IMR-90 (cell line): ENCODE results near the gene SELENOM. TPM values are rescaled to one million over a fixed set of nuclear protein-coding genes. Genes with fewer than 3 reads are reported as not detected.

Experiments used
- ATAC-seq: fragments of 200-7000 bp; cut with Tn5 transposase; 2 replicates; pipeline ENCODE4 v1.9.1; 2020; ENCODE audit warnings: low read depth, mild to moderate bottlenecking, moderate library complexity
- BruUV-seq: library from RNA; stranded (reverse); fragments of 400-500 nt; replicated peaks from 2 replicates; lab custom pipeline; 2021; lab: Mats Ljungman, UMichigan
- CTCF ChIA-PET: fragments of 300-600 bp; formaldehyde crosslinking; extraction: SDS; loops from one replicate; lab custom pipeline; 2021; ENCODE audit warnings: antibody characterized with exemption; lab: Yijun Ruan, JAX
- POLR2A ChIA-PET: fragments of 300-600 bp; sonication (Branson Sonifier 250); formaldehyde crosslinking; loops from one replicate; lab custom pipeline; 2022; ENCODE audit warnings: antibody characterized with exemption; ENCODE audit not compliant: unreplicated experiment; lab: Charles Lee
- DNase-seq: peaks from one replicate; pipeline ENCODE4 v3.0.0; 2013
- H2AFZ ChIP-seq: replicated peaks from 2 replicates; pipeline ENCODE3; 2013; ENCODE audit warnings: low read length, mild to moderate bottlenecking; ENCODE audit not compliant: poor library complexity
- H2AK5ac ChIP-seq: 2 replicates; pipeline ENCODE4 v1.6.1; 2013; ENCODE audit warnings: low read depth, low read length, inconsistent platforms
- H2AK9ac ChIP-seq: replicated peaks from 2 replicates; pipeline ENCODE3; 2013; ENCODE audit warnings: mild to moderate bottlenecking, low read depth, low read length, moderate library complexity; ENCODE audit not compliant: poor library complexity
- H2BK120ac ChIP-seq: 2 replicates; pipeline ENCODE4 v1.6.1; 2013; ENCODE audit warnings: low read depth, low read length, inconsistent platforms
- H2BK15ac ChIP-seq: 3 replicates; pipeline ENCODE4 v1.6.1; 2013; ENCODE audit warnings: low read depth, low read length, inconsistent platforms
- H2BK20ac ChIP-seq: 2 replicates; pipeline ENCODE4 v1.6.1; 2013; ENCODE audit warnings: low read depth, mild to moderate bottlenecking, inconsistent platforms, low read length, moderate library complexity
- H2BK5ac ChIP-seq: 2 replicates; pipeline ENCODE4 v1.6.1; 2013; ENCODE audit warnings: mild to moderate bottlenecking, low read depth, low read length, inconsistent platforms; ENCODE audit not compliant: poor library complexity, severe bottlenecking
- H3K14ac ChIP-seq: replicated peaks from 2 replicates; pipeline ENCODE4 v1.6.1; 2013; ENCODE audit warnings: low read depth, low read length, inconsistent platforms
- H3K18ac ChIP-seq: 2 replicates; pipeline ENCODE4 v1.6.1; 2013; ENCODE audit warnings: low read depth, low read length, control low read depth
- H3K23ac ChIP-seq: 2 replicates; pipeline ENCODE4 v1.6.1; 2013; ENCODE audit warnings: low read depth, low read length, inconsistent platforms
- H3K27ac ChIP-seq: 2 replicates; pipeline ENCODE4 v1.5.1; 2013; ENCODE audit warnings: mild to moderate bottlenecking, control low read depth, low read length; ENCODE audit not compliant: insufficient read depth
- H3K27me3 ChIP-seq: 2 replicates; pipeline ENCODE4 v1.6.1; 2013; ENCODE audit warnings: low read length; ENCODE audit not compliant: control insufficient read depth, insufficient read depth
- H3K36me3 ChIP-seq: 2 replicates; pipeline ENCODE4 v1.6.1; 2013; ENCODE audit warnings: low read length, mixed read lengths; ENCODE audit not compliant: control insufficient read depth, insufficient read depth
- H3K4ac ChIP-seq: 2 replicates; pipeline ENCODE4 v1.6.1; 2013; ENCODE audit warnings: low read depth, low read length, inconsistent platforms
- H3K4me1 ChIP-seq: 2 replicates; pipeline ENCODE4 v1.6.1; 2013; ENCODE audit warnings: low read length, mixed read lengths; ENCODE audit not compliant: control insufficient read depth, insufficient read depth
- H3K4me2 ChIP-seq: 2 replicates; pipeline ENCODE4 v1.6.1; 2013; ENCODE audit warnings: low read depth, mild to moderate bottlenecking, control low read depth, low read length, moderate library complexity
- H3K4me3 ChIP-seq: 2 replicates; pipeline ENCODE4 v1.5.1; 2013; ENCODE audit warnings: low read depth, mild to moderate bottlenecking, control low read depth, low read length, moderate library complexity; ENCODE audit not compliant: insufficient read depth
- H3K56ac ChIP-seq: 2 replicates; pipeline ENCODE4 v1.6.1; 2013; ENCODE audit warnings: low read length, inconsistent platforms; ENCODE audit not compliant: insufficient read depth; ENCODE audit errors: extremely low read depth
- H3K79me1 ChIP-seq, 2 experiments: 2 replicates each; pipeline ENCODE4 v1.6.1; 2013; ENCODE audit warnings: low read length in 2 of 2, inconsistent platforms in 1 of 2, low read depth in 1 of 2
- H3K9ac ChIP-seq: 2 replicates; pipeline ENCODE4 v1.6.1; 2013; ENCODE audit warnings: low read depth, low read length, control low read depth
- H3K9me1 ChIP-seq: 2 replicates; pipeline ENCODE4 v1.6.1; 2013; ENCODE audit warnings: low read length, inconsistent platforms; ENCODE audit not compliant: insufficient read depth
- H3K9me3 ChIP-seq: 2 replicates; pipeline ENCODE4 v1.6.1; 2013; ENCODE audit warnings: low read length; ENCODE audit not compliant: control insufficient read depth, insufficient read depth
- H4K20me1 ChIP-seq: 2 replicates; pipeline ENCODE4 v1.6.1; 2013; ENCODE audit warnings: low read length, inconsistent platforms; ENCODE audit not compliant: insufficient read depth
- H4K5ac ChIP-seq: 2 replicates; pipeline ENCODE4 v1.6.1; 2013; ENCODE audit warnings: mild to moderate bottlenecking, low read depth, low read length, control low read depth
- H4K8ac ChIP-seq, 2 experiments: 2 replicates each; pipeline ENCODE4 v1.6.1; 2013; ENCODE audit warnings: low read depth in 2 of 2, low read length in 2 of 2, control low read depth in 1 of 2, inconsistent platforms in 1 of 2
- H4K91ac ChIP-seq: 2 replicates; pipeline ENCODE4 v1.6.1; 2013; ENCODE audit warnings: low read depth, low read length, inconsistent platforms; ENCODE audit not compliant: insufficient read depth
- BHLHE40 ChIP-seq: fragments of 150-350 bp; IDR thresholded peaks from 2 replicates; pipeline ENCODE4 v1.6.1; 2016; ENCODE audit warnings: mild to moderate bottlenecking, low read depth, low read length
- CHD1 ChIP-seq: IDR thresholded peaks from 2 replicates; pipeline ENCODE4 v1.6.1; 2012; ENCODE audit warnings: low read depth, low read length, improper control_type of control experiment
- FOS ChIP-seq: fragments of 150-350 bp; IDR thresholded peaks from 2 replicates; pipeline ENCODE4 v1.6.1; 2016; ENCODE audit warnings: low read depth, low read length
- NFE2L2 ChIP-seq: fragments of 150-350 bp; IDR thresholded peaks from 2 replicates; pipeline ENCODE4 v1.6.1; 2016; ENCODE audit warnings: low read depth, mild to moderate bottlenecking, low read length
- POLR2A ChIP-seq: IDR thresholded peaks from 2 replicates; pipeline ENCODE4 v1.6.1; 2012; ENCODE audit warnings: mild to moderate bottlenecking, low read depth, low read length
- RAD21 ChIP-seq: IDR thresholded peaks from 2 replicates; pipeline ENCODE4 v1.6.1; 2012; ENCODE audit warnings: low read length, improper control_type of control experiment
- RCOR1 ChIP-seq: IDR thresholded peaks from 2 replicates; pipeline ENCODE4 v1.6.1; 2012; ENCODE audit warnings: mild to moderate bottlenecking, low read length, improper control_type of control experiment; ENCODE audit not compliant: insufficient replicate concordance
- SMC3 ChIP-seq: fragments of 150-350 bp; IDR thresholded peaks from 2 replicates; pipeline ENCODE4 v1.6.1; 2016; ENCODE audit warnings: low read depth, mild to moderate bottlenecking, antibody characterized with exemption, low read length, moderate library complexity
- WGBS, 2 experiments: methylation state at CpG; one replicate each; pipeline versions ENCODE4 v1.1.5 to v1.1.7; 2013; ENCODE audit warnings: missing lambda C conversion rate in 2 of 2; ENCODE audit not compliant: insufficient read length in 1 of 2; ENCODE audit errors: extremely low coverage in 2 of 2; 5-methylcytosine and 5-hydroxymethylcytosine counted together
- dilution Hi-C: fragments of 300-500 bp; cut with HindIII; formaldehyde crosslinking; loops from one replicate; pipeline ENCODE4 v1.14.3; 2018; ENCODE audit warnings: low sequenced_read_pairs; ENCODE audit not compliant: unreplicated experiment
- in situ Hi-C: fragments of 300-500 bp; cut with MboI; formaldehyde crosslinking; loops from 3 replicates; pipeline ENCODE4 v1.14.3; 2019; ENCODE audit warnings: low sequenced_read_pairs, inconsistent platforms, mixed read lengths
- intact Hi-C: fragments of 100-400 bp; cut with micrococcal nuclease; formaldehyde crosslinking; loops from 2 replicates; pipeline ENCODE4 v1.10.0; 2022
- polyA plus RNA-seq, 3 experiments: library from polyadenylated mRNA; depleted of rRNA; stranded (reverse); fragments of >200 nt; gene quantifications; 2 replicates each; pipeline ENCODE4 v1.2.3, GENCODE V29; 2012; ENCODE audit warnings: low replicate concordance in 1 of 3
- total RNA-seq: library from RNA; depleted of rRNA; stranded (reverse); fragments of >200 nt; gene quantifications from 2 replicates; pipeline ENCODE4 v1.2.3, GENCODE V29; 2012
- TF ChIP-seq, protein P1 (sequence below): conservative IDR thresholded peaks from 2 replicates; pipeline ENCODE4 v1.5.1; 2012; ENCODE audit warnings: mild to moderate bottlenecking, low read depth, low read length, improper control_type of control experiment
- TF ChIP-seq, protein P2 (sequence below): fragments of 150-350 bp; IDR thresholded peaks from 2 replicates; pipeline ENCODE4 v1.6.1; 2017; ENCODE audit warnings: mild to moderate bottlenecking, antibody characterized with exemption, low read length, low read depth

The SELENOM gene
- total and polyA plus RNA-seq, 2 of the 4 experiments (the other 2 are of a cell fraction): 46.2 to 270 TPM

DNA sequence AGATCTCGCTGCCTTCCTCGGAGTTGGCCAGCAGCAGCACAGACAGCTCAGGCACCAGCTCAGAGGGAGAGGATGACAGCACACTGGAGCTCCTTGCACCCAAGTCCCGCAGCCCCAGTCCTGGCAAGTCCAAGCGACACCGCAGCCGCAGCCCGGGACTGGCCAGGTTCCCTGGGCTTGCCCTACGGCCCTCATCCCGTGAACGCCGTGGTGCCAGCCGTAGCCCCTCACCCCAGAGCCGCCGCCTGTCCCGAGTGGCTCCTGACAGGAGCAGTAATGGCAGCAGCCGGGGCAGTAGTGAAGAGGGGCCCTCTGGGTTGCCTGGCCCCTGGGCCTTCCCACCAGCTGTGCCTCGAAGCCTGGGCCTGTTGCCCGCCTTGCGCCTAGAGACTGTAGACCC lies 26.5 kb upstream of the SELENOM start:
- intact Hi-C loops (no loop called here), dilution Hi-C loops (no loop called here), in situ Hi-C loops (no loop called here)
- Histone ChIP-seq H3K36me3 (no peaks in the 10 kb centered on the region), H3K4me2 (no peak overlapping the region), H2BK5ac (no peak overlapping the region), H3K56ac (no peak overlapping the region), H3K27me3 (peaks cover 9% of the 10 kb centered on the region), H3K18ac (no peak overlapping the region), H4K20me1 (no peaks in the 10 kb centered on the region), H2AK5ac (no peak overlapping the region), H3K9me1 (no peaks in the 10 kb centered on the region), H2BK120ac (no peak overlapping the region), H3K4ac (no peak overlapping the region), H3K79me1 (no peaks in the 10 kb centered on the region), H3K9me3 (no peaks in the 10 kb centered on the region), H3K9ac (no peak overlapping the region), H4K5ac (no peak overlapping the region), H3K14ac (no peak overlapping the region), H4K91ac (no peak overlapping the region), H3K4me1 (no peaks in the 10 kb centered on the region), H3K4me3 (no peak overlapping the region), H3K27ac (no peak overlapping the region), H2AFZ (no peak overlapping the region), H2AK9ac (no peak overlapping the region), H2BK15ac (no peak overlapping the region), H3K23ac (no peak overlapping the region), H2BK20ac (no peak overlapping the region), H4K8ac (no peak overlapping the region)
- 89% methylated on average over 12 of the region's 19 CpGs; no CpG with 5 or more reads in 1 of the 2 experiments for WGBS, 2 experiments
- DNase-seq: no peak
- POLR2A ChIA-PET: no interaction called here
- BruUV-seq: no TSS peak
- CTCF ChIA-PET: no interaction called here
- no peak for ATAC-seq
- TF ChIP-seq, protein P1, sequence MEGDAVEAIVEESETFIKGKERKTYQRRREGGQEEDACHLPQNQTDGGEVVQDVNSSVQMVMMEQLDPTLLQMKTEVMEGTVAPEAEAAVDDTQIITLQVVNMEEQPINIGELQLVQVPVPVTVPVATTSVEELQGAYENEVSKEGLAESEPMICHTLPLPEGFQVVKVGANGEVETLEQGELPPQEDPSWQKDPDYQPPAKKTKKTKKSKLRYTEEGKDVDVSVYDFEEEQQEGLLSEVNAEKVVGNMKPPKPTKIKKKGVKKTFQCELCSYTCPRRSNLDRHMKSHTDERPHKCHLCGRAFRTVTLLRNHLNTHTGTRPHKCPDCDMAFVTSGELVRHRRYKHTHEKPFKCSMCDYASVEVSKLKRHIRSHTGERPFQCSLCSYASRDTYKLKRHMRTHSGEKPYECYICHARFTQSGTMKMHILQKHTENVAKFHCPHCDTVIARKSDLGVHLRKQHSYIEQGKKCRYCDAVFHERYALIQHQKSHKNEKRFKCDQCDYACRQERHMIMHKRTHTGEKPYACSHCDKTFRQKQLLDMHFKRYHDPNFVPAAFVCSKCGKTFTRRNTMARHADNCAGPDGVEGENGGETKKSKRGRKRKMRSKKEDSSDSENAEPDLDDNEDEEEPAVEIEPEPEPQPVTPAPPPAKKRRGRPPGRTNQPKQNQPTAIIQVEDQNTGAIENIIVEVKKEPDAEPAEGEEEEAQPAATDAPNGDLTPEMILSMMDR: no peak
- TF ChIP-seq POLR2A (no peak), BHLHE40 (no peak), CHD1 (no peak), RAD21 (no peak), NFE2L2 (no peak), SMC3 (no peak), FOS (no peak), RCOR1 (no peak)
- TF ChIP-seq, protein P2, sequence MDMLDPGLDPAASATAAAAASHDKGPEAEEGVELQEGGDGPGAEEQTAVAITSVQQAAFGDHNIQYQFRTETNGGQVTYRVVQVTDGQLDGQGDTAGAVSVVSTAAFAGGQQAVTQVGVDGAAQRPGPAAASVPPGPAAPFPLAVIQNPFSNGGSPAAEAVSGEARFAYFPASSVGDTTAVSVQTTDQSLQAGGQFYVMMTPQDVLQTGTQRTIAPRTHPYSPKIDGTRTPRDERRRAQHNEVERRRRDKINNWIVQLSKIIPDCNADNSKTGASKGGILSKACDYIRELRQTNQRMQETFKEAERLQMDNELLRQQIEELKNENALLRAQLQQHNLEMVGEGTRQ: no peak
